B cell (primary cell): ENCODE data around the gene TAF6. TPM values are rescaled to one million over a fixed set of nuclear protein-coding genes. Genes with fewer than 3 reads are reported as not detected.

Source experiments
- ATAC-seq: fragments of 200-7000 bp; cut with Tn5 transposase; one replicate; pipeline ENCODE4 v1.10.0; 2021; ENCODE audit warnings: low read depth, mild to moderate bottlenecking, moderate number of reproducible peaks, moderate library complexity
- CTCF ChIA-PET: fragments of 350-600 bp; sonication (Branson Sonifier 250); formaldehyde crosslinking; loops from one replicate; lab custom pipeline; 2021; ENCODE audit warnings: antibody characterized with exemption, inconsistent platforms; lab: Charles Lee
- POLR2A ChIA-PET: fragments of 350-600 bp; sonication (Branson Sonifier 250); formaldehyde crosslinking; loops from one replicate; lab custom pipeline; 2021; ENCODE audit warnings: antibody characterized with exemption; lab: Charles Lee
- DNase-seq: peaks from one replicate; pipeline ENCODE4 v3.0.0; 2013
- H2AFZ ChIP-seq: 2 replicates; pipeline ENCODE4 v1.6.1; 2012; ENCODE audit warnings: mild to moderate bottlenecking, low read depth, low read length; ENCODE audit not compliant: insufficient read depth, poor library complexity, severe bottlenecking
- H3K27ac ChIP-seq, 2 donors: 1 replicate in 1 of 2; 2 replicates in 1 of 2; pipeline ENCODE4 v1.5.1; 2012 to 2013; ENCODE audit warnings: low read length in 2 of 2, mild to moderate bottlenecking in 2 of 2, moderate library complexity in 1 of 2
- H3K27me3 ChIP-seq, 4 experiments: fragments of 200-600 bp in 1 of 4; sonication (generic) in 1 of 4; replicated peaks in 1 of 4; 1 replicate in 2 of 4; 2 replicates in 2 of 4; pipeline versions ENCODE4 v1.6.1 to v1.7.0; 2013 to 2016; ENCODE audit warnings: low read length in 3 of 4, mild to moderate bottlenecking in 2 of 4, mixed read lengths in 1 of 4, moderate library complexity in 1 of 4; ENCODE audit not compliant: insufficient read depth in 4 of 4, control insufficient read depth in 3 of 4; ENCODE audit errors: control extremely low read depth in 1 of 4
- H3K36me3 ChIP-seq, 2 experiments: replicated peaks in 1 of 2; 1 replicate in 1 of 2; 2 replicates in 1 of 2; pipeline versions ENCODE4 v1.6.1 to v1.7.1; 2013; ENCODE audit warnings: low read length in 1 of 2; ENCODE audit not compliant: insufficient read depth in 2 of 2, control insufficient read depth in 1 of 2; ENCODE audit errors: control extremely low read depth in 1 of 2, extremely low read depth in 1 of 2
- H3K4me1 ChIP-seq, 2 donors: fragments of 200-600 bp in 1 of 2; sonication (generic) in 1 of 2; 1 replicate in 1 of 2; 2 replicates in 1 of 2; pipeline versions ENCODE4 v1.5.1 to v1.6.1; 2013 to 2017; ENCODE audit warnings: low read length in 2 of 2; ENCODE audit not compliant: control insufficient read depth in 2 of 2, insufficient read depth in 2 of 2
- H3K4me2 ChIP-seq: replicated peaks from 2 replicates; pipeline ENCODE3; 2012; ENCODE audit warnings: mild to moderate bottlenecking, low read depth, low read length; ENCODE audit not compliant: poor library complexity, severe bottlenecking
- H3K4me3 ChIP-seq, 5 experiments: fragments of 200-600 bp in 1 of 5; sonication (generic) in 1 of 5; 1 replicate in 3 of 5; 2 replicates in 2 of 5; pipeline versions ENCODE4 v1.5.1 to v1.7.0; 2011 to 2016; ENCODE audit warnings: low read length in 4 of 5, mild to moderate bottlenecking in 4 of 5, low read depth in 2 of 5, control low read depth in 1 of 5, moderate library complexity in 1 of 5; ENCODE audit not compliant: insufficient read depth in 1 of 5; ENCODE audit errors: control extremely low read depth in 1 of 5, extremely low read depth in 1 of 5
- H3K79me2 ChIP-seq: fragments of 200-600 bp; sonication (generic); one replicate; pipeline ENCODE4 v1.6.0; 2016; ENCODE audit warnings: low read length; ENCODE audit not compliant: control insufficient read depth, insufficient read depth
- H3K9ac ChIP-seq: fragments of 200-600 bp; sonication (generic); 2 replicates; pipeline ENCODE4 v1.6.1; 2017; ENCODE audit warnings: mild to moderate bottlenecking, low read length, moderate library complexity
- H3K9me3 ChIP-seq, 3 donors: one replicate each; pipeline versions ENCODE4 v1.6.1 to v1.7.1; 2013; ENCODE audit warnings: low read length in 2 of 3; ENCODE audit not compliant: control insufficient read depth in 2 of 3, insufficient read depth in 1 of 3; ENCODE audit errors: control extremely low read depth in 1 of 3
- H4K20me1 ChIP-seq: 2 replicates; pipeline ENCODE4 v1.6.0; 2012; ENCODE audit warnings: mild to moderate bottlenecking, low read length; ENCODE audit not compliant: insufficient read depth, control insufficient read depth, poor library complexity, severe bottlenecking
- H3K27ac Mint-ChIP-seq: one replicate; pipeline ENCODE4 v1.8.0; 2021; ENCODE audit warnings: mixed read lengths
- H3K27me3 Mint-ChIP-seq: one replicate; pipeline ENCODE4 v1.8.0; 2021; ENCODE audit warnings: mixed read lengths
- H3K4me1 Mint-ChIP-seq: one replicate; pipeline ENCODE4 v1.8.0; 2021; ENCODE audit warnings: mixed read lengths
- H3K4me3 Mint-ChIP-seq: one replicate; pipeline ENCODE4 v1.8.0; 2021; ENCODE audit warnings: mixed read lengths
- H3K9me3 Mint-ChIP-seq: one replicate; pipeline ENCODE4 v1.8.0; 2022; ENCODE audit warnings: mixed read lengths; ENCODE audit not compliant: insufficient read depth
- EZH2 ChIP-seq: IDR thresholded peaks from 2 replicates; pipeline ENCODE4 v1.6.1; 2012; ENCODE audit warnings: borderline replicate concordance, low read depth, mild to moderate bottlenecking, moderate library complexity, low read length; ENCODE audit not compliant: insufficient read depth, poor library complexity, severe bottlenecking
- WGBS: methylation state at CpG from one replicate; pipeline ENCODE4 v1.1.5; 2013; ENCODE audit warnings: missing lambda C conversion rate; ENCODE audit not compliant: insufficient coverage; 5-methylcytosine and 5-hydroxymethylcytosine counted together
- intact Hi-C: fragments of 100-400 bp; cut with micrococcal nuclease; formaldehyde crosslinking; loops from one replicate; pipeline ENCODE4 v1.10.0; 2022
- polyA plus RNA-seq: library from polyadenylated mRNA; depleted of rRNA; stranded (reverse); fragments of >200 nt; gene quantifications from 2 replicates; pipeline ENCODE4 v1.2.3, GENCODE V29; 2012
- total RNA-seq, 2 donors: library from RNA; stranded (reverse); fragments of 120-200 nt in 1 of 2; gene quantifications; 1 replicate in 1 of 2; 2 replicates in 1 of 2; pipeline versions ENCODE4 v1.2.3 to v1.2.4, GENCODE V29; 2013 to 2022
- TF ChIP-seq, protein P1 (sequence below): fragments of 200-600 bp; IDR thresholded peaks from one replicate; pipeline ENCODE4 v1.8.0; 2022; ENCODE audit warnings: antibody characterized with exemption, mild to moderate bottlenecking

The TAF6 gene
- total and polyA plus RNA-seq, 2 donors (not counting 1 experiment from before 2014, with no cell fraction given), result 48.3 to 65.8 TPM

DNA sequence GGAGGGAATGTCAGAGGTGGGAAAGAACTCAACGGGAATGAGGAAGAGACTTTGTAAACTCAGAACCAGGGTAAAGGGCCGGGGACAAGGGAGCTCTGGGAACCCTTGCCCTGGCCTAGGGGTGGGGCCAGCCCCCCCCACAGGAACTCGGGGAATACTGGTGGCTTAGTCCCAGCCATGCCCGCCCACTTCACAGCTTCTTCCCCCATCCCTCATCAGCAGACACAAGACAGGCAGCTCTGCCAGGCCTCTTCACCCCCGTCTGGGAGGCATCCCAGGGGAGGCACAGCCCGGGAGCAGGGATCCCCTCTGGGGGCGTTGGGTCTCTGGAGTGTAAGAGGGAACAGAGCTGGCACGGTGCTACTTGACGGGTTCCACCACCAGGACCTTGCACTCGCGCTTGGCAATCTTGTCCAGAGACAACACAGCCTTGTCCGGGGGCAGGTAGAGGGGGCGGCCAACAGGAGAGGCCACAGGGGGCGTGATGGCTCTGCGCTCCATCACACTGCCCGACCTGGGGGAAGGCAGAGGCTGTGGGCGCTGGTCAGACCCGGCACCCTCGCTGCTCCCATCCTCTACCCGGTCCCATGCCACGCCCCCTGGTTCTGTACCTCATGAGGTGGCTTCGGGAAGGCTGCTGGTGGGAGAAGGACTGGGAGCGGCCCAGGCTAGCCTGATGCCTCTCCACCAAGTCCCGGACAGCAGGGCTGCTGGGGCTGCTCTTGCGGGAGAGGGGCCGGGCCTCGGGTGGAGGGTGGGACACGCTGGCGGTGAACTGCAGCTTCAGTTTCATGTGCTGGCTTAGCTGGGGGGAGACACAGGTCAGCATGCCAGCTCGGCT, 35.7 kb upstream of the TAF6 start:
- no peak for TF ChIP-seq EZH2
- TF ChIP-seq, protein P1, sequence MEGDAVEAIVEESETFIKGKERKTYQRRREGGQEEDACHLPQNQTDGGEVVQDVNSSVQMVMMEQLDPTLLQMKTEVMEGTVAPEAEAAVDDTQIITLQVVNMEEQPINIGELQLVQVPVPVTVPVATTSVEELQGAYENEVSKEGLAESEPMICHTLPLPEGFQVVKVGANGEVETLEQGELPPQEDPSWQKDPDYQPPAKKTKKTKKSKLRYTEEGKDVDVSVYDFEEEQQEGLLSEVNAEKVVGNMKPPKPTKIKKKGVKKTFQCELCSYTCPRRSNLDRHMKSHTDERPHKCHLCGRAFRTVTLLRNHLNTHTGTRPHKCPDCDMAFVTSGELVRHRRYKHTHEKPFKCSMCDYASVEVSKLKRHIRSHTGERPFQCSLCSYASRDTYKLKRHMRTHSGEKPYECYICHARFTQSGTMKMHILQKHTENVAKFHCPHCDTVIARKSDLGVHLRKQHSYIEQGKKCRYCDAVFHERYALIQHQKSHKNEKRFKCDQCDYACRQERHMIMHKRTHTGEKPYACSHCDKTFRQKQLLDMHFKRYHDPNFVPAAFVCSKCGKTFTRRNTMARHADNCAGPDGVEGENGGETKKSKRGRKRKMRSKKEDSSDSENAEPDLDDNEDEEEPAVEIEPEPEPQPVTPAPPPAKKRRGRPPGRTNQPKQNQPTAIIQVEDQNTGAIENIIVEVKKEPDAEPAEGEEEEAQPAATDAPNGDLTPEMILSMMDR, result no peak
- Mint-ChIP-seq H3K27me3 (no peaks in the 10 kb centered on the region), H3K9me3 (no peaks in the 10 kb centered on the region), H3K4me1 (peaks cover 58% of the 10 kb centered on the region), H3K4me3 (no peak overlapping the region), H3K27ac (peak overlapping the region; percentile 77)
- POLR2A ChIA-PET, result interaction anchor here (0.6 to 1.2 kb wide), 3 partner anchors 13 to 33 kb away, joined by 3 to 5 read pairs (median 3); no protein-coding TSS in a partner anchor
- Histone ChIP-seq H3K27ac (peak overlapping the region in 1 of 2 donors; percentile 25), H3K4me2 (no peak overlapping the region), H3K79me2 (peaks cover 56% of the 10 kb centered on the region), H3K27me3 (no peaks in the 10 kb centered on the region), H3K9ac (no peak overlapping the region), H2AFZ (no peak overlapping the region), H3K4me1 (peaks cover 40 to 54% of the 10 kb centered on the region in 2 donors), H4K20me1 (peaks cover 28% of the 10 kb centered on the region), H3K4me3 (no peak overlapping the region), H3K36me3 (peaks cover 0 to 54% of the 10 kb centered on the region in 2 experiments), H3K9me3 (no peaks in the 10 kb centered on the region)
- peak; percentile 14 for DNase-seq
- CTCF ChIA-PET, result interaction anchor here (1.1 to 5.1 kb wide), 2 partner anchors 16 to 22 kb away, joined by 3 to 18 read pairs; no protein-coding TSS in a partner anchor
- 90% methylated on average over 26 of the region's 30 CpGs for WGBS
- intact Hi-C loops, result loop anchor here (5.0 kb wide), 2 partner anchors 37 to 182 kb away; no protein-coding TSS in a partner anchor
- ATAC-seq, result no peak
